Naive B cell (primary cell): ENCODE data around the gene GPATCH2. TPM values are rescaled to one million over a fixed set of nuclear protein-coding genes. Genes with fewer than 3 reads are reported as not detected.
A peak's percentile ranks its signal among the peaks of the same experiment; 100 is the strongest.

Source experiments
- ATAC-seq, 2 donors: fragments of 150-1000 bp; cut with Tn5 transposase; 2 replicates each; pipeline ENCODE4 v1.10.0; 2021; ENCODE audit warnings: low read depth in 2 of 2, mild to moderate bottlenecking in 2 of 2, moderate library complexity in 2 of 2
- DNase-seq: peaks from one replicate; pipeline ENCODE4 v3.0.0; 2022
- H3K27ac Mint-ChIP-seq, 6 donors: one replicate each; pipeline ENCODE4 v1.8.0; 2020 to 2022; ENCODE audit warnings: mild to moderate bottlenecking in 6 of 6, mixed read lengths in 6 of 6, moderate library complexity in 5 of 6, inconsistent platforms in 2 of 6
- H3K27me3 Mint-ChIP-seq, 3 donors: one replicate each; pipeline ENCODE4 v1.8.0; 2021 to 2022; ENCODE audit warnings: mixed read lengths in 3 of 3, mild to moderate bottlenecking in 1 of 3
- H3K36me3 Mint-ChIP-seq, 2 donors: one replicate each; pipeline ENCODE4 v1.8.0; 2020 to 2022; ENCODE audit warnings: mixed read lengths in 2 of 2, inconsistent platforms in 1 of 2, mild to moderate bottlenecking in 1 of 2
- H3K4me1 Mint-ChIP-seq, 3 donors: one replicate each; pipeline ENCODE4 v1.8.0; 2020 to 2022; ENCODE audit warnings: mixed read lengths in 3 of 3, inconsistent platforms in 1 of 3, mild to moderate bottlenecking in 1 of 3, moderate library complexity in 1 of 3
- H3K4me3 Mint-ChIP-seq, 8 donors: one replicate each; pipeline ENCODE4 v1.8.0; 2020 to 2022; ENCODE audit warnings: mild to moderate bottlenecking in 8 of 8, mixed read lengths in 8 of 8, moderate library complexity in 8 of 8, inconsistent platforms in 2 of 8
- H3K9me3 Mint-ChIP-seq, 7 donors: one replicate each; pipeline ENCODE4 v1.8.0; 2020 to 2022; ENCODE audit warnings: mixed read lengths in 7 of 7, mild to moderate bottlenecking in 5 of 7, inconsistent platforms in 2 of 7, moderate library complexity in 1 of 7
- polyA plus RNA-seq, 6 donors: library from polyadenylated mRNA; unstranded; fragments of 300-500 nt; fragmentation: Illumina TruSeq; gene quantifications; one replicate each; pipeline ENCODE4 v1.2.3, GENCODE V29; 2021; ENCODE audit warnings: low read depth in 6 of 6

The GPATCH2 gene
- polyA plus RNA-seq, 6 donors from 2014 or later, result 1.6 to 5.3 (median 3.1) TPM

GRCh38 chr1:217564833-217565232 is 66.1 kb downstream of the GPATCH2 start:
- H3K27ac Mint-ChIP-seq, result peak overlapping the region in 1 of 6 donors; percentile 13
- no peak for ATAC-seq
- peaks cover 2 to 4% of the 10 kb centered on the region in 2 donors for H3K36me3 Mint-ChIP-seq
- peaks cover 0 to 2% (median 0%) of the 10 kb centered on the region in 7 donors for H3K9me3 Mint-ChIP-seq
- no peak for DNase-seq
- H3K27me3 Mint-ChIP-seq, result no peaks in the 10 kb centered on the region
- no peaks in the 10 kb centered on the region for H3K4me1 Mint-ChIP-seq
- no peak overlapping the region for H3K4me3 Mint-ChIP-seq

DNA sequence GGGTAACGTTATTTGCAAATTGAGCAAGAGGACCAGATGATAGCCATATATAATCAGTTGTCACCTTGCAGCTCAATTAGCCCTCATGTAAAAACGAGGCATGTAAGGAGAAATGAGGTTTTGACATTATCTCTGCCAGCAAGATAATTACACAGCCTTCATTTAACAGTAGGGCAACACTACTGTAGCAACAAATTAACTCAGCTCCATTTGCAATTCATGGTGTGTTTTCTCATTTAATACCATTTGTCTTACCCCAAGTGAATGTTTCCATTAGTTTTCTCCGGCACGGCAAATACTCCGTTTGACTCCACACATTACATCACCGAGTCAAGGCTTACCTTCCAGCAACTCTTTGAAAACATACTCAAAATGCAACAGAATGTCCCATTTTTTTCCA is 66.7 kb downstream of the GPATCH2 start:
- H3K4me3 Mint-ChIP-seq, result no peak overlapping the region

DNA sequence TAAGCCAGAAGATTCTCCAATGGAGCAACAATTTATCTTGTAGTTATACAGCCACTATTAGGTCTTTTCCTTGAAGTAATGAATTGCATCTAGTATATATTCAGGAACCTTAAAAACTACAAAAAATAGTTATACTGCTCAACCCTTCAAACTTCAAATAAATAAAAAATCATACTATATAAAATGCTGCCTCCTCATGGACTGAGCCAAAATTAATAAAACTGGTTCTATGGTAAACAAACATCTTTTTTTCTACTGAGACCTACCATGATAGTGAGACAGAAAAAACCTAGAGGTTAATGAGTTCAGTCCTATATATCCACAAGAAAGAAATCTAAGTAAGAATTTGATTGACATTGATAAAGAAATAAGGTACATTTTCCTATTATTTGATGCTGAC is 67.7 kb downstream of the GPATCH2 start:
- ATAC-seq (no peak), DNase-seq (no peak)
- Mint-ChIP-seq H3K4me3 (no peak overlapping the region), H3K27ac (no peak overlapping the region), H3K36me3 (peaks cover 4 to 13% of the 10 kb centered on the region in 2 donors), H3K9me3 (peaks cover 0 to 7% (median 0%) of the 10 kb centered on the region in 7 donors), H3K4me1 (no peaks in the 10 kb centered on the region), H3K27me3 (no peaks in the 10 kb centered on the region)

More for the DNA sequence above, 66.7 kb downstream of the GPATCH2 start:
- Mint-ChIP-seq H3K27me3 (no peaks in the 10 kb centered on the region), H3K9me3 (peaks cover 0 to 5% (median 0%) of the 10 kb centered on the region in 7 donors), H3K36me3 (peaks cover 4 to 8% of the 10 kb centered on the region in 2 donors), H3K4me1 (no peaks in the 10 kb centered on the region), H3K27ac (peak overlapping the region in 1 of 6 donors; percentile 13)
- DNase-seq (no peak), ATAC-seq (no peak)

- Mint-ChIP-seq H3K4me3 (no peak overlapping the region), H3K4me1 (no peaks in the 10 kb centered on the region), H3K27me3 (no peaks in the 10 kb centered on the region), H3K27ac (no peak overlapping the region), H3K9me3 (peaks cover 0 to 7% (median 0%) of the 10 kb centered on the region in 7 donors), H3K36me3 (peaks cover 9 to 13% of the 10 kb centered on the region in 2 donors)
- no peak for DNase-seq
- ATAC-seq, result no peak
Observed at GRCh38 chr1:217562229-217562878, 68.5 kb downstream of the GPATCH2 start.

DNA sequence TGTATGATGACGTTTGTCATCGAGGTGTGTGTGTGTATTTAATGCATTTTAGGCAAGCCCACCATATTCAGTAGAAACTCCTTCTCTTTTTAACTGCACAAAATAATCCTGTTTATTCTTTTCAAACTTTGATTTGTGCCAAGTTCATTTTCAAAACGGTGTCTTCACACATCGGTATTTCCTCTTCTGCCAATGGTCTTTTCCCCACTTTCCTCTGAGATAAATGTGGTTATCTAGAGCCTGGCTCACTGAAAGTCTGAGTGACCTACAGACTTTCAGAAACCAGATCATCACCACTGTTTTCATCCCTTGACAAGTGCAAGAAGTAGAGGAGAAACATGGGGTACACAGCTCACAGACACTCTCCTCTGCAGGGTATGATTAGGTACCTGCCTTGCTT is 69.4 kb downstream of the GPATCH2 start:
- DNase-seq (no peak), ATAC-seq (no peak)
- Mint-ChIP-seq H3K4me1 (no peaks in the 10 kb centered on the region), H3K9me3 (peaks cover 0 to 7% (median 0%) of the 10 kb centered on the region in 7 donors), H3K36me3 (peaks cover 9 to 13% of the 10 kb centered on the region in 2 donors), H3K27me3 (no peaks in the 10 kb centered on the region), H3K27ac (no peak overlapping the region), H3K4me3 (no peak overlapping the region)

- H3K27ac Mint-ChIP-seq, result no peak overlapping the region
- DNase-seq (no peak), ATAC-seq (no peak)
- H3K27me3 Mint-ChIP-seq, result no peaks in the 10 kb centered on the region
- H3K36me3 Mint-ChIP-seq, result peaks cover 5 to 11% of the 10 kb centered on the region in 2 donors
- H3K9me3 Mint-ChIP-seq, result peaks cover 0 to 7% (median 0%) of the 10 kb centered on the region in 7 donors
- H3K4me3 Mint-ChIP-seq, result no peak overlapping the region
- H3K4me1 Mint-ChIP-seq, result no peaks in the 10 kb centered on the region
Observed at GRCh38 chr1:217554849-217555248, 76.0 kb downstream of the GPATCH2 start.

GRCh38 chr1:217553949-217554509 is 76.9 kb downstream of the GPATCH2 start:
- Mint-ChIP-seq H3K36me3 (peaks cover 5 to 10% of the 10 kb centered on the region in 2 donors), H3K27me3 (no peaks in the 10 kb centered on the region), H3K4me3 (no peak overlapping the region), H3K27ac (no peak overlapping the region), H3K9me3 (peaks cover 0 to 6% (median 3%) of the 10 kb centered on the region in 7 donors), H3K4me1 (no peaks in the 10 kb centered on the region)
- ATAC-seq (no peak), DNase-seq (no peak)

GRCh38 chr1:217552339-217552951 is 78.4 kb downstream of the GPATCH2 start:
- peaks cover 6 to 20% (median 12%) of the 10 kb centered on the region in 7 donors for H3K9me3 Mint-ChIP-seq
- ATAC-seq (no peak), DNase-seq (no peak)
- no peaks in the 10 kb centered on the region for H3K4me1 Mint-ChIP-seq
- H3K27me3 Mint-ChIP-seq, result no peaks in the 10 kb centered on the region
- H3K36me3 Mint-ChIP-seq, result peaks cover 7 to 22% of the 10 kb centered on the region in 2 donors
- H3K27ac Mint-ChIP-seq, result no peak overlapping the region
- H3K4me3 Mint-ChIP-seq, result no peak overlapping the region

DNA sequence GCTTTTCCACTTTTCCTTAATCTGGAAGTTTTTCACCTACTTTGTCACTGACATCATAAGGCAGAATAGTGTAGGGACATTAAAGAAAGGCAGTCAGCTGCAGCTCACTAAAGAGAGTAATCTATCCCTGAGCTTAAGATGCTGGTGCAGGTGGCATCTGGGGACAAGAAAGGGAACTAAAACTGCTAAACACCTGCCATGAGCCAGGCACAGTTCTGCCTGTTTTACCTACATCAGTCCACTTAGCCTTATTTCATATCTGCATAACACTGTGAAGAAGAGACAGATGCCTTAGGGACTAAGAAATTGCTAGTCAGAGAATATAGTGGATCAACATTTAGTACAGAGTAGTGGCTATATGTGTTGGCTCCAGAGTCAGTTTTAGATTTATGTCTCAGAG is 88.1 kb downstream of the GPATCH2 start:
- no peak overlapping the region for H3K4me3 Mint-ChIP-seq
- ATAC-seq, result peak; percentile 56 to 60
- H3K27me3 Mint-ChIP-seq, result no peaks in the 10 kb centered on the region
- peaks cover 0 to 15% (median 11%) of the 10 kb centered on the region in 7 donors for H3K9me3 Mint-ChIP-seq
- peaks cover 0 to 4% (median 3%) of the 10 kb centered on the region in 3 donors for H3K4me1 Mint-ChIP-seq
- DNase-seq, result no peak
- no peak overlapping the region for H3K27ac Mint-ChIP-seq
- H3K36me3 Mint-ChIP-seq, result peaks cover 11 to 24% of the 10 kb centered on the region in 2 donors

DNA sequence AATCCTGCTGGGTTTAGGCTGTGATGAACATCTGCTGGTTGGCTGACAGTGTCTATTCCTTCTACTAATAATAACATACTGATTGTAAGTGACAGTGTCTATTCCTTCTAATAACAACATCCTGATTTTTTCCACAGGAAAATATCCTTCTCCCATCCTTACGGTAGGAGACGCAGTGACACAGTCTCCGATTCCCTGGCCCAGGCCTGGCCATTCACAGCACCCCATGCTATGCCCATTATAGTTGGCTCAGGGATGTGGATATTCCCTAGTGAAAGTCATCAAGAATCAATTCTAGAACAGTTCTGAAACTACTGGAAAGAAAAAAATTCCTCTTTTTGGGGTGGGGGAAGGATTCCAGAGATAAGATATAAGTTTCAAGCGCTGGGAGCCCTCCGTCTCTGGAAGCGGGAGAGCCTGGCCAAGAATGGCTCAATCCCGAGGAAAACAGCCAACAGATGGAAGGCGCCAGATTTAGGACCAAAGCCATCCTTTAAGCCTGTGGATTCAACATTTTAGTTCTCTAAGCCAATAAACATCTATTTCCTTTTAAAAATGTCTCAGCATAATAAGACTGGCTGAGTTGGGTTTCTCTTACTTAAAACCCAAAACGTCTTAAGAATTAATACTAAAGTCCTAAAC is 88.6 kb downstream of the GPATCH2 start:
- Mint-ChIP-seq H3K27ac (no peak overlapping the region), H3K36me3 (peaks cover 7 to 19% of the 10 kb centered on the region in 2 donors), H3K4me3 (peak overlapping the region in 1 of 8 donors; percentile 72), H3K27me3 (no peaks in the 10 kb centered on the region), H3K9me3 (peaks cover 0 to 10% (median 8%) of the 10 kb centered on the region in 7 donors), H3K4me1 (peaks cover 0 to 4% (median 3%) of the 10 kb centered on the region in 3 donors)
- DNase-seq (no peak), ATAC-seq (no peak)

DNA sequence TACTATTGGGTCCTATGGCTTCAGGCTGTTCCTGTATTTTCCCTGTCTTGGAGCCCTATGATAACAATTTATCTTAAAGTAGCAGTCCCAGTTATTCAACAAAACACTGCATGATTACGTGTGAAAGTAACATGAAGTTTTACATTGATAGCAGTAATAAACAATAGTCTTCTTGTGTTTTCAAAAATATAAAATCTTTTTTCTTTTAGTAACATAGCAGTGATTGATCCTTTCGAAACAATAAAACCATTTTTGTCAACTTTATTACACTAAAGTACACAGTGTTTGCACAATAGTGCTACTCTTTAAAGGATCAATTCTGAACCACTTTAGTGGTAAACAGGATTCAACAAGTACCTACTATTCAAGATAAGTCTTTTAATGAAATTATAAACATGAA is 90.6 kb downstream of the GPATCH2 start:
- no peak for DNase-seq
- H3K36me3 Mint-ChIP-seq, result peaks cover 0 to 7% of the 10 kb centered on the region in 2 donors

GRCh38 chr1:217539510-217539909 is 91.4 kb downstream of the GPATCH2 start:
- Mint-ChIP-seq H3K9me3 (no peaks in the 10 kb centered on the region), H3K27me3 (no peaks in the 10 kb centered on the region)

More for the DNA sequence above, 90.6 kb downstream of the GPATCH2 start:
- H3K4me3 Mint-ChIP-seq, result no peak overlapping the region
- no peaks in the 10 kb centered on the region for H3K27me3 Mint-ChIP-seq
- H3K27ac Mint-ChIP-seq, result peak overlapping the region in 1 of 6 donors; percentile 63
- peaks cover 0 to 4% (median 3%) of the 10 kb centered on the region in 3 donors for H3K4me1 Mint-ChIP-seq
- H3K9me3 Mint-ChIP-seq, result no peaks in the 10 kb centered on the region
- no peak for ATAC-seq

GRCh38 chr1:217535601-217536377 is 95.1 kb downstream of the GPATCH2 start:
- Mint-ChIP-seq H3K36me3 (no peaks in the 10 kb centered on the region), H3K27me3 (no peaks in the 10 kb centered on the region), H3K4me3 (peak overlapping the region in 1 of 8 donors; percentile 15), H3K27ac (no peak overlapping the region), H3K4me1 (peaks cover 0 to 4% (median 0%) of the 10 kb centered on the region in 3 donors), H3K9me3 (no peaks in the 10 kb centered on the region)
- DNase-seq (no peak), ATAC-seq (no peak)

More at GRCh38 chr1:217539510-217539909, 91.4 kb downstream of the GPATCH2 start:
- DNase-seq (no peak), ATAC-seq (no peak)
- Mint-ChIP-seq H3K4me3 (no peak overlapping the region), H3K4me1 (peaks cover 0 to 4% (median 3%) of the 10 kb centered on the region in 3 donors), H3K36me3 (peaks cover 0 to 2% of the 10 kb centered on the region in 2 donors), H3K27ac (no peak overlapping the region)
